K562 (cell line): ENCODE measurements around the gene GLRX3. TPM values are rescaled to one million over a fixed set of nuclear protein-coding genes. Genes with fewer than 3 reads are reported as not detected.
A peak's percentile ranks its signal among the peaks of the same experiment; 100 is the strongest.

ENCODE experiments used
- HDAC1 ChIP-seq, 2 experiments: fragments of 450-650 bp; IDR thresholded peaks; 2 replicates each; pipeline ENCODE4 v1.6.1; 2016 to 2017; ENCODE audit warnings: inconsistent platforms in 1 of 2, mild to moderate bottlenecking in 1 of 2, moderate library complexity in 1 of 2
- SETDB1 ChIP-seq: IDR thresholded peaks from one replicate; pipeline ENCODE4 v1.6.1; 2012; ENCODE audit warnings: low read length, control low read depth, inconsistent platforms
- ZNF124 ChIP-seq: sonication (generic); formaldehyde crosslinking; IDR thresholded peaks from 2 replicates; pipeline ENCODE4 v1.8.1; 2022; ENCODE audit warnings: missing genetic modification reagents
- ZNF717 ChIP-seq: fragments of 250-450 bp; sonication (Bioruptor Pico); IDR thresholded peaks from 2 replicates; pipeline ENCODE4 v1.5.0; 2021
- polyA plus RNA-seq, 8 experiments: library from polyadenylated mRNA; depleted of rRNA in 4 of 8; stranded (reverse) in 5 of 8; unstranded in 3 of 8; fragments of >200 nt; fragmentation: Nextera tagmentation in 2 of 8; fragmentation: Illumina TruSeq in 1 of 8; extraction: Ambion mirVana in 2 of 8; extraction: Trizol in 1 of 8; gene quantifications; 2 replicates each; pipeline versions ENCODE4 v1.2.1 to v1.2.3, GENCODE V29; 2011 to 2014; ENCODE audit warnings: inconsistent platforms in 1 of 8, missing spikeins in 1 of 8
- total RNA-seq, 7 experiments: library from RNA; depleted of rRNA in 6 of 7; stranded (reverse); fragments of >200 nt in 6 of 7; fragmentation: Illumina TruSeq in 2 of 7; extraction: Trizol in 2 of 7; gene quantifications; 2 replicates each; pipeline versions ENCODE4 v1.2.1 to v1.2.3, GENCODE V29; 2011 to 2021; ENCODE audit warnings: low replicate concordance in 1 of 7
- TF ChIP-seq, protein P1 (sequence below): fragments of 450-650 bp; IDR thresholded peaks from 2 replicates; pipeline ENCODE4 v1.6.1; 2016; ENCODE audit warnings: mild to moderate bottlenecking, moderate library complexity
- TF ChIP-seq, protein P2 (sequence below), 2 experiments: fragments of 450-650 bp; formaldehyde crosslinking in 1 of 2; IDR thresholded peaks; 2 replicates each; pipeline versions ENCODE4 v1.4.0 to v1.6.1; 2014 to 2020; ENCODE audit warnings: mild to moderate bottlenecking in 2 of 2, borderline replicate concordance in 1 of 2, low read depth in 1 of 2

The GLRX3 gene
- total and polyA plus RNA-seq, 9 of the 15 experiments (the other 6 are each of a cell fraction or from before 2014, with no cell fraction given) = 115 to 190 (median 169) TPM

DNA sequence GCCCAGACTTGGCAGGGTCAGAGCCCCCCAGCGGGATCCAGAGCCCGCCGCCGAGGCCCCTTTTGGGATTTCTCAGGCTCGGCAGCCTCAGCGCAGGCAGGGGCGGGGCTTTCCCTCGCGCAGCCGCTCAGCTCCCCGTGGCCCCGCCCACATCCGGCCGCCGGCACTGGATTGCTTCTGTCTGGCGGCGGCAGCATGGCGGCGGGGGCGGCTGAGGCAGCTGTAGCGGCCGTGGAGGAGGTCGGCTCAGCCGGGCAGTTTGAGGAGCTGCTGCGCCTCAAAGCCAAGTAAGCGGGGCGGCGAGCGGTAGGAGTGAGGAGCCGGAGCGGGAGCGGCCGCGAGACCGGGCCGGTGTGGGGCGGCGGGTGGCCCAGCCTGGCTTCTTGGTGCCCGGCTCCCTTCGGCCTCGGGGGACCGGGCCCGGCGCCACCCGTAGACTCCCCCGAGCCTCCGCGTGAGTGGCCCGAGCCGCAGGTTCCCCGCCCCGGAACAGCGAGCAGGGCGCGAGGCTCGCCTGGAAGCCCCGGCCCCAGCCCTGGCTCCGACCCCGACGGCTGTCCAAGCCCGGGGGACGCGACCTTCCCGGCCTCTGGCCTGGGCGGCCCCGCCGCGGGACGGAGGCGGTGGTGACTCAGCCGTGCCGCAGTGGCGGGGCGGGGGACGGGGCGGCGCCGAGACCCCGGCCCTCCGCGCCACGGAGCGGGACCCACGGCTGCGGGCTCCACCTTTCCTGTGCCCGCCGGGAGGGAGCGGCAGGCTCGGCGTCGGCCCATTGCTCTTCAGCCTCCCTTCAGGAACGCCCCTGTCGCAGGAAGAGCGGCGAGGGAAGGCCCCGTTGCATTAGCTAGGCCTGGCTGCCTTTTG lies at the start of gene GLRX3 (continued):
- TF ChIP-seq, protein P1, sequence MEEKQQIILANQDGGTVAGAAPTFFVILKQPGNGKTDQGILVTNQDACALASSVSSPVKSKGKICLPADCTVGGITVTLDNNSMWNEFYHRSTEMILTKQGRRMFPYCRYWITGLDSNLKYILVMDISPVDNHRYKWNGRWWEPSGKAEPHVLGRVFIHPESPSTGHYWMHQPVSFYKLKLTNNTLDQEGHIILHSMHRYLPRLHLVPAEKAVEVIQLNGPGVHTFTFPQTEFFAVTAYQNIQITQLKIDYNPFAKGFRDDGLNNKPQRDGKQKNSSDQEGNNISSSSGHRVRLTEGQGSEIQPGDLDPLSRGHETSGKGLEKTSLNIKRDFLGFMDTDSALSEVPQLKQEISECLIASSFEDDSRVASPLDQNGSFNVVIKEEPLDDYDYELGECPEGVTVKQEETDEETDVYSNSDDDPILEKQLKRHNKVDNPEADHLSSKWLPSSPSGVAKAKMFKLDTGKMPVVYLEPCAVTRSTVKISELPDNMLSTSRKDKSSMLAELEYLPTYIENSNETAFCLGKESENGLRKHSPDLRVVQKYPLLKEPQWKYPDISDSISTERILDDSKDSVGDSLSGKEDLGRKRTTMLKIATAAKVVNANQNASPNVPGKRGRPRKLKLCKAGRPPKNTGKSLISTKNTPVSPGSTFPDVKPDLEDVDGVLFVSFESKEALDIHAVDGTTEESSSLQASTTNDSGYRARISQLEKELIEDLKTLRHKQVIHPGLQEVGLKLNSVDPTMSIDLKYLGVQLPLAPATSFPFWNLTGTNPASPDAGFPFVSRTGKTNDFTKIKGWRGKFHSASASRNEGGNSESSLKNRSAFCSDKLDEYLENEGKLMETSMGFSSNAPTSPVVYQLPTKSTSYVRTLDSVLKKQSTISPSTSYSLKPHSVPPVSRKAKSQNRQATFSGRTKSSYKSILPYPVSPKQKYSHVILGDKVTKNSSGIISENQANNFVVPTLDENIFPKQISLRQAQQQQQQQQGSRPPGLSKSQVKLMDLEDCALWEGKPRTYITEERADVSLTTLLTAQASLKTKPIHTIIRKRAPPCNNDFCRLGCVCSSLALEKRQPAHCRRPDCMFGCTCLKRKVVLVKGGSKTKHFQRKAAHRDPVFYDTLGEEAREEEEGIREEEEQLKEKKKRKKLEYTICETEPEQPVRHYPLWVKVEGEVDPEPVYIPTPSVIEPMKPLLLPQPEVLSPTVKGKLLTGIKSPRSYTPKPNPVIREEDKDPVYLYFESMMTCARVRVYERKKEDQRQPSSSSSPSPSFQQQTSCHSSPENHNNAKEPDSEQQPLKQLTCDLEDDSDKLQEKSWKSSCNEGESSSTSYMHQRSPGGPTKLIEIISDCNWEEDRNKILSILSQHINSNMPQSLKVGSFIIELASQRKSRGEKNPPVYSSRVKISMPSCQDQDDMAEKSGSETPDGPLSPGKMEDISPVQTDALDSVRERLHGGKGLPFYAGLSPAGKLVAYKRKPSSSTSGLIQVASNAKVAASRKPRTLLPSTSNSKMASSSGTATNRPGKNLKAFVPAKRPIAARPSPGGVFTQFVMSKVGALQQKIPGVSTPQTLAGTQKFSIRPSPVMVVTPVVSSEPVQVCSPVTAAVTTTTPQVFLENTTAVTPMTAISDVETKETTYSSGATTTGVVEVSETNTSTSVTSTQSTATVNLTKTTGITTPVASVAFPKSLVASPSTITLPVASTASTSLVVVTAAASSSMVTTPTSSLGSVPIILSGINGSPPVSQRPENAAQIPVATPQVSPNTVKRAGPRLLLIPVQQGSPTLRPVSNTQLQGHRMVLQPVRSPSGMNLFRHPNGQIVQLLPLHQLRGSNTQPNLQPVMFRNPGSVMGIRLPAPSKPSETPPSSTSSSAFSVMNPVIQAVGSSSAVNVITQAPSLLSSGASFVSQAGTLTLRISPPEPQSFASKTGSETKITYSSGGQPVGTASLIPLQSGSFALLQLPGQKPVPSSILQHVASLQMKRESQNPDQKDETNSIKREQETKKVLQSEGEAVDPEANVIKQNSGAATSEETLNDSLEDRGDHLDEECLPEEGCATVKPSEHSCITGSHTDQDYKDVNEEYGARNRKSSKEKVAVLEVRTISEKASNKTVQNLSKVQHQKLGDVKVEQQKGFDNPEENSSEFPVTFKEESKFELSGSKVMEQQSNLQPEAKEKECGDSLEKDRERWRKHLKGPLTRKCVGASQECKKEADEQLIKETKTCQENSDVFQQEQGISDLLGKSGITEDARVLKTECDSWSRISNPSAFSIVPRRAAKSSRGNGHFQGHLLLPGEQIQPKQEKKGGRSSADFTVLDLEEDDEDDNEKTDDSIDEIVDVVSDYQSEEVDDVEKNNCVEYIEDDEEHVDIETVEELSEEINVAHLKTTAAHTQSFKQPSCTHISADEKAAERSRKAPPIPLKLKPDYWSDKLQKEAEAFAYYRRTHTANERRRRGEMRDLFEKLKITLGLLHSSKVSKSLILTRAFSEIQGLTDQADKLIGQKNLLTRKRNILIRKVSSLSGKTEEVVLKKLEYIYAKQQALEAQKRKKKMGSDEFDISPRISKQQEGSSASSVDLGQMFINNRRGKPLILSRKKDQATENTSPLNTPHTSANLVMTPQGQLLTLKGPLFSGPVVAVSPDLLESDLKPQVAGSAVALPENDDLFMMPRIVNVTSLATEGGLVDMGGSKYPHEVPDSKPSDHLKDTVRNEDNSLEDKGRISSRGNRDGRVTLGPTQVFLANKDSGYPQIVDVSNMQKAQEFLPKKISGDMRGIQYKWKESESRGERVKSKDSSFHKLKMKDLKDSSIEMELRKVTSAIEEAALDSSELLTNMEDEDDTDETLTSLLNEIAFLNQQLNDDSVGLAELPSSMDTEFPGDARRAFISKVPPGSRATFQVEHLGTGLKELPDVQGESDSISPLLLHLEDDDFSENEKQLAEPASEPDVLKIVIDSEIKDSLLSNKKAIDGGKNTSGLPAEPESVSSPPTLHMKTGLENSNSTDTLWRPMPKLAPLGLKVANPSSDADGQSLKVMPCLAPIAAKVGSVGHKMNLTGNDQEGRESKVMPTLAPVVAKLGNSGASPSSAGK = no peak
- TF ChIP-seq SETDB1 (no peak), ZNF717 (no peak), HDAC1 (IDR thresholded peaks at IDR 0.05) (peak in 1 of 2 experiments; percentile 61; a peak in 1 of 4 replicates), ZNF124 (CRISPR knock-in tag) (no peak)
- TF ChIP-seq, protein P2, sequence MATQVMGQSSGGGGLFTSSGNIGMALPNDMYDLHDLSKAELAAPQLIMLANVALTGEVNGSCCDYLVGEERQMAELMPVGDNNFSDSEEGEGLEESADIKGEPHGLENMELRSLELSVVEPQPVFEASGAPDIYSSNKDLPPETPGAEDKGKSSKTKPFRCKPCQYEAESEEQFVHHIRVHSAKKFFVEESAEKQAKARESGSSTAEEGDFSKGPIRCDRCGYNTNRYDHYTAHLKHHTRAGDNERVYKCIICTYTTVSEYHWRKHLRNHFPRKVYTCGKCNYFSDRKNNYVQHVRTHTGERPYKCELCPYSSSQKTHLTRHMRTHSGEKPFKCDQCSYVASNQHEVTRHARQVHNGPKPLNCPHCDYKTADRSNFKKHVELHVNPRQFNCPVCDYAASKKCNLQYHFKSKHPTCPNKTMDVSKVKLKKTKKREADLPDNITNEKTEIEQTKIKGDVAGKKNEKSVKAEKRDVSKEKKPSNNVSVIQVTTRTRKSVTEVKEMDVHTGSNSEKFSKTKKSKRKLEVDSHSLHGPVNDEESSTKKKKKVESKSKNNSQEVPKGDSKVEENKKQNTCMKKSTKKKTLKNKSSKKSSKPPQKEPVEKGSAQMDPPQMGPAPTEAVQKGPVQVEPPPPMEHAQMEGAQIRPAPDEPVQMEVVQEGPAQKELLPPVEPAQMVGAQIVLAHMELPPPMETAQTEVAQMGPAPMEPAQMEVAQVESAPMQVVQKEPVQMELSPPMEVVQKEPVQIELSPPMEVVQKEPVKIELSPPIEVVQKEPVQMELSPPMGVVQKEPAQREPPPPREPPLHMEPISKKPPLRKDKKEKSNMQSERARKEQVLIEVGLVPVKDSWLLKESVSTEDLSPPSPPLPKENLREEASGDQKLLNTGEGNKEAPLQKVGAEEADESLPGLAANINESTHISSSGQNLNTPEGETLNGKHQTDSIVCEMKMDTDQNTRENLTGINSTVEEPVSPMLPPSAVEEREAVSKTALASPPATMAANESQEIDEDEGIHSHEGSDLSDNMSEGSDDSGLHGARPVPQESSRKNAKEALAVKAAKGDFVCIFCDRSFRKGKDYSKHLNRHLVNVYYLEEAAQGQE (IDR thresholded peaks at IDR 0.05; ENCODE audit: borderline replicate concordance) = peak; percentile 73
- TF ChIP-seq, protein P2 (CRISPR knock-in tag; IDR thresholded peaks at IDR 0.05; ENCODE audit: low read depth) = no peak
